ENCODE measurements around the gene APOB. TPM values are rescaled to one million over a fixed set of nuclear protein-coding genes. Genes with fewer than 3 reads are reported as not detected.

Gene APOB
- total and polyA plus RNA-seq, 2 of the 8 experiments (the other 6 are each of a cell fraction or from before 2014, with no cell fraction given) = 0.15 to 0.61 TPM

DNA sequence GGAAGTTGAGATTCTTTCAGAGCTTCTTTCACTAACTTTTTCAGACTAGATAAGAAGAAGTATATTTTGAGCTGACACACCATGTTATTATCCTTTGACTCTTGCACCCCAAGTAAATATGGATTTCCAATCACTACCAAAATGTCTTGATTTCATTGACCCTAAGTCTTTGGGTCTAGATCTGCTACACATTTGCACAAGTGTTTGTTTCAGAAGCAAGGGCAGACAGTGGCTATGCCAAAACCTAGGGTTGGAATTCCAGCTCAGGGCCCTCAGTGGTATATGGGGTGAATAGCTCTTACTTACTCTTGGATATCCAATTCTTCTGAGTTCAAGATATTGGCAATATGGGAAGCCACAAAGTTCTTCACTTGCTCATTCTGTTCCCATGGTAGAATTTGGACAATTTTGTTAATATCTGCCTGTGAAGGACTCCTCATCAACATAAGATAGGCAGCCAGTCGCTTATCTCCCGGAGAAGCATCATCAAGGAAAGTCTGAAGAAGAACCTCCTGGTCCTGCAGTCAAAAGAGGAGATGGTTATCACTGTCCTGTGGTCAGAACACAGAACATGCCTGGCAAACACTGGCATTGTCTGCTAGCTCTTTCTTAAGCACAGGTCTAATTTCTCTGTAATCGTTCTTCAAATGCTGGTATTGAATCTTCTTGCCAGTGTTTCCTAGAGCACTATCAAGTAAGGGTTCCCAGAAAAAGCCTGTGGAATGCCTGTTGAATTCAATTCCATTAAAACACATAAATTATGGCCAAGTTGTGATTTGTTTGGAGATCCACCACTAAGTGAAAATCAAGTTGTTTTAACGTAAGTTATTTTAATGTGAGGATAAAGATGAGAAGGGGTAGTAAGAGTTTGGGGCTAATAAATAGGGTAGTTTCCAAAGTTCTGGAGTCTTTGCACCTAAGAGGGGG is 15.6 kb downstream of the APOB start (continued):
- TF ChIP-seq CHD1 (IDR thresholded peaks at IDR 0.05; ENCODE audit: low read depth, low read length) (no peak), FOSL1 (IDR thresholded peaks at IDR 0.05; ENCODE audit: insufficient read depth, low read depth, low read length) (no peak), RBBP5 (IDR thresholded peaks at IDR 0.05; ENCODE audit: borderline replicate concordance, low read depth, low read length) (no peak), SUZ12 (IDR thresholded peaks at IDR 0.05; ENCODE audit: low read length) (no peak), CBX5 (IDR thresholded peaks at IDR 0.05; ENCODE audit: low read depth, low read length) (no peak)
- TF ChIP-seq, protein P1, sequence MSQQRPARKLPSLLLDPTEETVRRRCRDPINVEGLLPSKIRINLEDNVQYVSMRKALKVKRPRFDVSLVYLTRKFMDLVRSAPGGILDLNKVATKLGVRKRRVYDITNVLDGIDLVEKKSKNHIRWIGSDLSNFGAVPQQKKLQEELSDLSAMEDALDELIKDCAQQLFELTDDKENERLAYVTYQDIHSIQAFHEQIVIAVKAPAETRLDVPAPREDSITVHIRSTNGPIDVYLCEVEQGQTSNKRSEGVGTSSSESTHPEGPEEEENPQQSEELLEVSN (IDR thresholded peaks at IDR 0.05) = no peak

Data from H1 (cell line).